HCT116 (cell line): ENCODE measurements around the gene NFIX.

ENCODE experiments used
- EZH2 ChIP-seq: fragments of 200-600 bp; sonication (generic); IDR thresholded peaks from 2 replicates; pipeline ENCODE4 v1.6.1; 2017; ENCODE audit warnings: antibody characterized with exemption, mixed run types
- EZH2phosphoT487 ChIP-seq: fragments of 200-600 bp; IDR thresholded peaks from 2 replicates; pipeline ENCODE4 v1.6.1; 2018; ENCODE audit warnings: antibody characterized with exemption, borderline replicate concordance
- POLR2A ChIP-seq: IDR thresholded peaks from 2 replicates; pipeline ENCODE4 v1.7.0; 2011; ENCODE audit warnings: borderline replicate concordance; ENCODE audit not compliant: insufficient read depth, insufficient read length; ENCODE audit errors: extremely low read depth
- POLR2AphosphoS5 ChIP-seq: IDR thresholded peaks from 2 replicates; pipeline ENCODE4 v1.6.1; 2011; ENCODE audit warnings: mild to moderate bottlenecking, low read depth, low read length, moderate library complexity
- RAD21 ChIP-seq: IDR thresholded peaks from 2 replicates; pipeline ENCODE4 v1.6.1; 2012; ENCODE audit warnings: low read depth, mild to moderate bottlenecking
- SRF ChIP-seq: IDR thresholded peaks from 2 replicates; pipeline ENCODE4 v1.6.1; 2012; ENCODE audit warnings: low read depth
- TF ChIP-seq, protein P1 (sequence below): IDR thresholded peaks from 2 replicates; pipeline ENCODE4 v1.6.1; 2012; ENCODE audit warnings: low read depth
- TF ChIP-seq, protein P2 (sequence below), 3 experiments: fragments of 200-600 bp in 1 of 3; sonication (generic) in 1 of 3; IDR thresholded peaks in 2 of 3; conservative IDR thresholded peaks in 1 of 3; 2 replicates each; pipeline ENCODE4 v1.5.1; 2012 to 2017; ENCODE audit warnings: low read depth in 2 of 3, low read length in 2 of 3, antibody characterized with exemption in 1 of 3, borderline replicate concordance in 1 of 3, control low read depth in 1 of 3, mild to moderate bottlenecking in 1 of 3, mixed read lengths in 1 of 3, mixed run types in 1 of 3, moderate library complexity in 1 of 3; ENCODE audit not compliant: insufficient read depth in 1 of 3

DNA sequence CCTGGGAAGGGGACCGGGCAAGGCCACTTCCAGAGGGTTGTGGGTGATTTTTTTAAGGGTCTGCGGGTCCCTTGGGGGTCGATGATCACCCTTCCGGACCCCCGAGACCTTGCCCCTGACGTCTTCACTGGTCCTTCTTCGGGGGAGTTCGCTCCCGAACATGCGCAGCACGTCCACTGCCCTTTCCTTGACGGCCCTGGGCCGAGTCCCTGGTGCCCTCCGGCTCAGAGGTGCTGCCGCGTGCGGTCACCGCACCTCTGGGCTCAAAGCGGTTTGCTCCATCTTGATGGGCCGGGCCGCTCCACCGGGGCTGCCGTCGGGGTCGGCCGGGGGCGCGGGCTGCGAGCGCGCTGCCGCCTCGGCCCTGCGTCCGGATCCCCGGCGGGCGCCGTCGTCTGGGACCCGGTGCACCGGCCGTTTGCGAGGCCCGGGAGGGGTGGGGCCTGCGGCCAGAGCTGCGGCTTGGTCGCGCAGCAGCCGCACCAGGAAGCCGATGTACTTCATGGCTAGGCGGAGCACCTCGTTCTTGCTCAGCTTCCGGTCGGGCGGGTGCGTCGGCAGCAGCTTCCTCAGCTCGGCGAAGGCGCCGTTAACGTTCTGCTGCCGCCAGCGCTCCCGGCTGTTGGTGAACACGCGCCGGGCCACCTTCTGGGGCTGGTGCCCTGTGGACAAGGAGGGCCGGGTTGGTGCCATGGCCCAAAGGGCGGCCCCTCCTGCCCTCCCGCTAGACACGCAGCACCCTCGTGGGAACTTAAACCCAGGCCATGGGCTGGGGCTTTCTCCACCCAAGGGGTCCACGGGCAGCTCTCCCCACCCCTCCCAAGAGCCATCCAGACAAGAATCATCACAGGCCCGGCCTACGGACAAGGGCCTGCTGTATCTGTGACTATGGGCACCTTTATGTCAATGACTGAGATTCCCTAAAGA, 104.1 kb downstream of the NFIX start:
- TF ChIP-seq POLR2AphosphoS5 (no peak), EZH2 (no peak), POLR2A (no peak), RAD21 (no peak), EZH2phosphoT487 (no peak), SRF (no peak)
- TF ChIP-seq, protein P1, sequence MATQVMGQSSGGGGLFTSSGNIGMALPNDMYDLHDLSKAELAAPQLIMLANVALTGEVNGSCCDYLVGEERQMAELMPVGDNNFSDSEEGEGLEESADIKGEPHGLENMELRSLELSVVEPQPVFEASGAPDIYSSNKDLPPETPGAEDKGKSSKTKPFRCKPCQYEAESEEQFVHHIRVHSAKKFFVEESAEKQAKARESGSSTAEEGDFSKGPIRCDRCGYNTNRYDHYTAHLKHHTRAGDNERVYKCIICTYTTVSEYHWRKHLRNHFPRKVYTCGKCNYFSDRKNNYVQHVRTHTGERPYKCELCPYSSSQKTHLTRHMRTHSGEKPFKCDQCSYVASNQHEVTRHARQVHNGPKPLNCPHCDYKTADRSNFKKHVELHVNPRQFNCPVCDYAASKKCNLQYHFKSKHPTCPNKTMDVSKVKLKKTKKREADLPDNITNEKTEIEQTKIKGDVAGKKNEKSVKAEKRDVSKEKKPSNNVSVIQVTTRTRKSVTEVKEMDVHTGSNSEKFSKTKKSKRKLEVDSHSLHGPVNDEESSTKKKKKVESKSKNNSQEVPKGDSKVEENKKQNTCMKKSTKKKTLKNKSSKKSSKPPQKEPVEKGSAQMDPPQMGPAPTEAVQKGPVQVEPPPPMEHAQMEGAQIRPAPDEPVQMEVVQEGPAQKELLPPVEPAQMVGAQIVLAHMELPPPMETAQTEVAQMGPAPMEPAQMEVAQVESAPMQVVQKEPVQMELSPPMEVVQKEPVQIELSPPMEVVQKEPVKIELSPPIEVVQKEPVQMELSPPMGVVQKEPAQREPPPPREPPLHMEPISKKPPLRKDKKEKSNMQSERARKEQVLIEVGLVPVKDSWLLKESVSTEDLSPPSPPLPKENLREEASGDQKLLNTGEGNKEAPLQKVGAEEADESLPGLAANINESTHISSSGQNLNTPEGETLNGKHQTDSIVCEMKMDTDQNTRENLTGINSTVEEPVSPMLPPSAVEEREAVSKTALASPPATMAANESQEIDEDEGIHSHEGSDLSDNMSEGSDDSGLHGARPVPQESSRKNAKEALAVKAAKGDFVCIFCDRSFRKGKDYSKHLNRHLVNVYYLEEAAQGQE: no peak
- TF ChIP-seq, protein P2, sequence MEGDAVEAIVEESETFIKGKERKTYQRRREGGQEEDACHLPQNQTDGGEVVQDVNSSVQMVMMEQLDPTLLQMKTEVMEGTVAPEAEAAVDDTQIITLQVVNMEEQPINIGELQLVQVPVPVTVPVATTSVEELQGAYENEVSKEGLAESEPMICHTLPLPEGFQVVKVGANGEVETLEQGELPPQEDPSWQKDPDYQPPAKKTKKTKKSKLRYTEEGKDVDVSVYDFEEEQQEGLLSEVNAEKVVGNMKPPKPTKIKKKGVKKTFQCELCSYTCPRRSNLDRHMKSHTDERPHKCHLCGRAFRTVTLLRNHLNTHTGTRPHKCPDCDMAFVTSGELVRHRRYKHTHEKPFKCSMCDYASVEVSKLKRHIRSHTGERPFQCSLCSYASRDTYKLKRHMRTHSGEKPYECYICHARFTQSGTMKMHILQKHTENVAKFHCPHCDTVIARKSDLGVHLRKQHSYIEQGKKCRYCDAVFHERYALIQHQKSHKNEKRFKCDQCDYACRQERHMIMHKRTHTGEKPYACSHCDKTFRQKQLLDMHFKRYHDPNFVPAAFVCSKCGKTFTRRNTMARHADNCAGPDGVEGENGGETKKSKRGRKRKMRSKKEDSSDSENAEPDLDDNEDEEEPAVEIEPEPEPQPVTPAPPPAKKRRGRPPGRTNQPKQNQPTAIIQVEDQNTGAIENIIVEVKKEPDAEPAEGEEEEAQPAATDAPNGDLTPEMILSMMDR (IDR thresholded peaks at IDR 0.05 in 2 of 3, conservative IDR thresholded peaks at IDR 0.05 in 1 of 3; ENCODE audit: borderline replicate concordance in 1 of 3, insufficient read depth in 1 of 3, low read depth in 2 of 3, low read length in 2 of 3): no peak
